ENCODE data around the gene GNGT2. TPM values are rescaled to one million over a fixed set of nuclear protein-coding genes. Genes with fewer than 3 reads are reported as not detected.

The GNGT2 gene
- total and polyA plus RNA-seq, 2 experiments from 2014 or later, result 0.42 to 1.5 TPM

GRCh38 chr17:49213847-49214246, 3.5 kb upstream of the GNGT2 start:
- Histone ChIP-seq H4K20me1 (replicated peaks; ENCODE audit: insufficient read depth) (no peaks in the 10 kb centered on the region), H3K4me1 (ENCODE audit: insufficient read depth) (peaks cover 41% of the 10 kb centered on the region), H3K4me3 (no peak overlapping the region), H3K36me3 (ENCODE audit: insufficient read depth) (no peaks in the 10 kb centered on the region; the same call in 1 of the 2 replicates), H3K27ac (ENCODE audit: low read depth) (no peak overlapping the region), H3F3A (replicated peaks; ENCODE audit: low read depth) (no peaks in the 10 kb centered on the region), H3K79me2 (replicated peaks; ENCODE audit: insufficient read depth) (no peaks in the 10 kb centered on the region), H3K27me3 (ENCODE audit: insufficient read depth) (no peaks in the 10 kb centered on the region), H3K9me2 (ENCODE audit: insufficient read depth) (no peaks in the 10 kb centered on the region; the same call in 1 of the 2 replicates), H2AFZ (no peak overlapping the region), H3K4me2 (no peak overlapping the region)
- Mint-ChIP-seq H3K27ac (no peak overlapping the region), H3K36me3 (ENCODE audit: low read depth) (peaks cover 4% of the 10 kb centered on the region; the same call in 1 of the 3 replicates), H3K4me1 (peaks cover 56% of the 10 kb centered on the region), H3K27me3 (ENCODE audit: insufficient read depth, low read depth, poor library complexity) (peaks cover 27% of the 10 kb centered on the region), H3K9me3 (no peaks in the 10 kb centered on the region), H3K4me3 (no peak overlapping the region)
- TF ChIP-seq CTCF (conservative IDR thresholded peaks at IDR 0.05; ENCODE audit: low read depth in 2 of 2) (no peak), ZNF114 (CRISPR knock-in tag; IDR thresholded peaks at IDR 0.05) (no peak), ETS1 (IDR thresholded peaks at IDR 0.05) (no peak), NANOG (IDR thresholded peaks at IDR 0.05; ENCODE audit: borderline replicate concordance) (no peak), ZNF331 (CRISPR knock-in tag; IDR thresholded peaks at IDR 0.05; ENCODE audit: low read depth) (no peak), CREB1 (CRISPR knock-in tag; IDR thresholded peaks at IDR 0.05; ENCODE audit: low read depth) (no peak), STAT1 (IDR thresholded peaks at IDR 0.05; ENCODE audit: unreplicated experiment) (no peak)
- ATAC-seq (no peak), DNase-seq (ENCODE audit: low spot score) (no peak)

GRCh38 chr17:49213399-49213798, 3.0 kb upstream of the GNGT2 start:
- DNase-seq (ENCODE audit: low spot score) (no peak), ATAC-seq (no peak)
- Mint-ChIP-seq H3K27me3 (ENCODE audit: insufficient read depth, low read depth, poor library complexity) (peaks cover 30% of the 10 kb centered on the region), H3K36me3 (ENCODE audit: low read depth) (peaks cover 3% of the 10 kb centered on the region; the same call in 1 of the 3 replicates), H3K27ac (no peak overlapping the region), H3K9me3 (no peaks in the 10 kb centered on the region), H3K4me3 (no peak overlapping the region), H3K4me1 (peaks cover 55% of the 10 kb centered on the region)
- H2AFZ ChIP-seq, result no peak overlapping the region
- H3K4me3 ChIP-seq, result no peak overlapping the region
- H3K27ac ChIP-seq (ENCODE audit: low read depth), result no peak overlapping the region
- H3K27me3 ChIP-seq (ENCODE audit: insufficient read depth), result no peaks in the 10 kb centered on the region
- no peaks in the 10 kb centered on the region for H3F3A ChIP-seq (replicated peaks; ENCODE audit: low read depth)
- no peaks in the 10 kb centered on the region for H4K20me1 ChIP-seq (replicated peaks; ENCODE audit: insufficient read depth)
- H3K79me2 ChIP-seq (replicated peaks; ENCODE audit: insufficient read depth), result no peaks in the 10 kb centered on the region
- no peaks in the 10 kb centered on the region; the same call in 1 of the 2 replicates for H3K36me3 ChIP-seq (ENCODE audit: insufficient read depth)
- no peaks in the 10 kb centered on the region; the same call in 1 of the 2 replicates for H3K9me2 ChIP-seq (ENCODE audit: insufficient read depth)
- H3K4me1 ChIP-seq (ENCODE audit: insufficient read depth), result peaks cover 41% of the 10 kb centered on the region
- no peak overlapping the region for H3K4me2 ChIP-seq
- TF ChIP-seq ZNF331 (CRISPR knock-in tag; IDR thresholded peaks at IDR 0.05; ENCODE audit: low read depth) (no peak), EZH2 (IDR thresholded peaks at IDR 0.05; ENCODE audit: low read depth, unreplicated experiment) (no peak), POLR2AphosphoS5 (IDR thresholded peaks at IDR 0.05; ENCODE audit: low read depth) (no peak), CTCF (conservative IDR thresholded peaks at IDR 0.05; ENCODE audit: low read depth in 2 of 2) (no peak), CREB1 (CRISPR knock-in tag; IDR thresholded peaks at IDR 0.05; ENCODE audit: low read depth) (no peak), REST (IDR thresholded peaks at IDR 0.05; ENCODE audit: unreplicated experiment) (no peak)

Data from GM23338 (cell line).